NB4 (cell line): Measurements from ENCODE around the gene ZNFX1.

Source experiments
- CTCF ChIP-seq: IDR thresholded peaks from one replicate; pipeline ENCODE4 v1.5.1; 2012; ENCODE audit warnings: low read depth, low read length
- MYC ChIP-seq: IDR thresholded peaks from 2 replicates; pipeline ENCODE4 v1.6.1; 2011; ENCODE audit warnings: low read depth, low read length
- POLR2A ChIP-seq: IDR thresholded peaks from 2 replicates; pipeline ENCODE4 v1.6.1; 2011; ENCODE audit warnings: mild to moderate bottlenecking; ENCODE audit not compliant: insufficient read length; ENCODE audit errors: extremely low read depth
- TF ChIP-seq, protein P1 (sequence below): IDR thresholded peaks from 2 replicates; pipeline ENCODE4 v1.6.1; 2011; ENCODE audit warnings: low read depth, low read length

DNA sequence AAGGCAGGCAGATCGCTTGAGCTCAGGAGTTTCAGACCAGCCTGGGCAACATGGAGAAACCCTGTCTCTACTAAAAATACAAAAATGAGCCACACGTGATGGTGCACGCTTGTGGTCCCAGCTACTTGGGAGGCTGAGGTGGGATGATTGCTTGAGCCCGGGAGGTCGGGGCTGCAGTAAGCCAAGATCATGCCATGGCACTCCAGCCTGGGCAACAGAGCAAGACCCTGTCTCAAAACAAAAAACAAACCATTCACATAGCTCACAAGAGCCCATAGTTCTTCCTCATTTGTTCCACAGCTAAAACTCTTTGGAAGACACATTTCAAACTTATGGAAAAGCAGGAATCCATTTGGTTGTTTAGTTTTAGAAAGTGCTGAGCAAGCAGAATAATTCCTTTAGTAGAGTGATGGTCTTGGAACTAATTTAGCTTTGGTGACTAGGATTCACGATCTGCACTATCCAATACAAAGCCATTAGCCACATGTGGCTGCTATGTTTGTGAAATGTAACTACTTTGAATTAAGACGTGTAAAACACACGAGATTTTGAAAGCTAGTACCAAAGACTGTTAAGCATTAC, 4.1 kb downstream of the ZNFX1 start:
- TF ChIP-seq CTCF (no peak), POLR2A (no peak), MYC (no peak)
- TF ChIP-seq, protein P1, sequence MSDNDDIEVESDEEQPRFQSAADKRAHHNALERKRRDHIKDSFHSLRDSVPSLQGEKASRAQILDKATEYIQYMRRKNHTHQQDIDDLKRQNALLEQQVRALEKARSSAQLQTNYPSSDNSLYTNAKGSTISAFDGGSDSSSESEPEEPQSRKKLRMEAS, result no peak
